BLaER1 (cell line): Measurements from ENCODE around the gene ABAT.

Source experiments
- H3K27ac ChIP-seq: shearing (Covaris generic); formaldehyde crosslinking; 2 replicates; pipeline ENCODE4 v1.8.1; 2022
- H3K27me3 ChIP-seq: shearing (Covaris generic); formaldehyde crosslinking; 2 replicates; pipeline ENCODE4 v1.8.1; 2022
- H3K36me3 ChIP-seq: shearing (Covaris generic); formaldehyde crosslinking; 2 replicates; pipeline ENCODE4 v1.8.1; 2022
- H3K4me1 ChIP-seq: shearing (Covaris generic); formaldehyde crosslinking; 2 replicates; pipeline ENCODE4 v1.8.1; 2022
- H3K4me2 ChIP-seq: shearing (Covaris generic); formaldehyde crosslinking; 2 replicates; pipeline ENCODE4 v1.8.1; 2022
- H3K4me3 ChIP-seq: shearing (Covaris generic); formaldehyde crosslinking; 2 replicates; pipeline ENCODE4 v1.8.1; 2022
- H3K9ac ChIP-seq: shearing (Covaris generic); formaldehyde crosslinking; 2 replicates; pipeline ENCODE4 v1.8.1; 2022
- H3K9me3 ChIP-seq: shearing (Covaris generic); formaldehyde crosslinking; 2 replicates; pipeline ENCODE4 v1.8.1; 2022
- H4K20me1 ChIP-seq: shearing (Covaris generic); formaldehyde crosslinking; 2 replicates; pipeline ENCODE4 v1.8.1; 2022
- Cebpa-rat ChIP-seq: shearing (Covaris generic); IDR thresholded peaks from 2 replicates; pipeline ENCODE4 v1.8.1; 2022

The ABAT gene

GRCh38 chr16:8753416-8754054 lies 79.1 kb downstream of the ABAT start:
- no peak overlapping the region for H3K27ac ChIP-seq
- H3K36me3 ChIP-seq: peaks cover 50% of the 10 kb centered on the region
- H3K4me2 ChIP-seq: no peak overlapping the region
- no peaks in the 10 kb centered on the region for H4K20me1 ChIP-seq
- no peaks in the 10 kb centered on the region for H3K4me1 ChIP-seq
- H3K27me3 ChIP-seq: no peaks in the 10 kb centered on the region
- no peaks in the 10 kb centered on the region for H3K9me3 ChIP-seq
- no peak for TF ChIP-seq Cebpa-rat
- H3K4me3 ChIP-seq: no peak overlapping the region
- no peak overlapping the region for H3K9ac ChIP-seq

GRCh38 chr16:8756755-8757154 lies 82.3 kb downstream of the ABAT start:
- Histone ChIP-seq H3K4me2 (no peak overlapping the region), H3K27ac (no peak overlapping the region), H3K4me1 (no peaks in the 10 kb centered on the region), H3K36me3 (peaks cover 44% of the 10 kb centered on the region), H3K9ac (no peak overlapping the region), H3K9me3 (no peaks in the 10 kb centered on the region), H4K20me1 (no peaks in the 10 kb centered on the region), H3K4me3 (no peak overlapping the region), H3K27me3 (no peaks in the 10 kb centered on the region)
- no peak for TF ChIP-seq Cebpa-rat

DNA sequence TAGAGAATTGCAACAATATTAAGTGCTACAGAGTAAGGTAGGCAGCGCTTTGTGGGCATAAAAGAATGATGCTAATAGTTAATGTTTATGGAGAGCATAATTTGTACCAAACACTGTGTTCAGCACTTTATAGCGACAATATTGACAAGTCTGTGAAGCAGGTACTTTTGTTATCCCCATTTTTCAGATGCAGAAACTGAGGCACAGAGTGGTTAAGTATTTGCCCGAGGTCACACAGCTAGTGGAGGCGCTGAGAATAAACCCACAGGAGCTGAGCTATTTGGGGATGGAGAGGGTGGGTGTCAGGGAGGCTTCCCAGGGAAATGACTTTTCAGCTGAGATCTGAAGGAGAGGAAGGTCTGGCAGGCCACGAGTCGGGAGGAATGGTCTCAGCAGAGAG lies 83.6 kb downstream of the ABAT start:
- no peak overlapping the region for H3K27ac ChIP-seq
- no peak overlapping the region for H3K4me3 ChIP-seq
- H3K9ac ChIP-seq: no peak overlapping the region
- H3K9me3 ChIP-seq: no peaks in the 10 kb centered on the region
- H3K4me2 ChIP-seq: no peak overlapping the region
- no peaks in the 10 kb centered on the region for H3K27me3 ChIP-seq
- H3K36me3 ChIP-seq: peaks cover 36% of the 10 kb centered on the region
- H3K4me1 ChIP-seq: no peaks in the 10 kb centered on the region
- no peaks in the 10 kb centered on the region for H4K20me1 ChIP-seq
- TF ChIP-seq Cebpa-rat: no peak

DNA sequence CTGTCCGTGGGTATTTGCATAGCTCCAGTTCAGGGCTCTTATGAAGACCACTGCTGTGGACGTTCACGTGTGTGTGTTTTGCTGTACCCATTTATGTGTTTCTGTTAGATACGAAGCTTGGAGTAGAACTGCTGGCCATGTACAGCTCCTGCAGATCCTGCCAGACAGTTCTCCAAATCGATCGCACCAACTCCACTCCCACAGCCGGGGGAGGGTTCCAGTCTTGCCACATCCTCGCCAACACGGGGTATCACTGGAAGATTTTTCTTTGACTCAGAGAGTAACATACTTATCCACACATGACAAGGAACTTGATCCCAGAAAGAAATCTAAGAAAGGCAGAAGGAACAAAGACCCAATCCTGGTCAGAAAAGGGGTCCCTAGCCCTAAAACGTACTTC lies 85.6 kb downstream of the ABAT start:
- Histone ChIP-seq H3K27ac (no peak overlapping the region), H3K9me3 (no peaks in the 10 kb centered on the region), H3K4me1 (no peaks in the 10 kb centered on the region), H3K27me3 (no peaks in the 10 kb centered on the region), H3K9ac (no peak overlapping the region), H3K4me2 (no peak overlapping the region), H4K20me1 (no peaks in the 10 kb centered on the region), H3K4me3 (no peak overlapping the region), H3K36me3 (peaks cover 39% of the 10 kb centered on the region; the same call in 1 of the 2 replicates)
- TF ChIP-seq Cebpa-rat: no peak

- Histone ChIP-seq H3K36me3 (peaks cover 39% of the 10 kb centered on the region; the same call in 1 of the 2 replicates), H3K4me3 (no peak overlapping the region), H4K20me1 (no peaks in the 10 kb centered on the region), H3K4me1 (peaks cover 5% of the 10 kb centered on the region; the same call in 1 of the 2 replicates), H3K4me2 (no peak overlapping the region), H3K9ac (no peak overlapping the region), H3K27ac (no peak overlapping the region), H3K9me3 (no peaks in the 10 kb centered on the region), H3K27me3 (no peaks in the 10 kb centered on the region)
- no peak for TF ChIP-seq Cebpa-rat
These were observed 86.7 kb downstream of the ABAT start for GRCh38 chr16:8761078-8761477.

GRCh38 chr16:8762254-8762653 lies 87.8 kb downstream of the ABAT start:
- Histone ChIP-seq H4K20me1 (no peaks in the 10 kb centered on the region), H3K4me2 (no peak overlapping the region), H3K9me3 (no peaks in the 10 kb centered on the region), H3K27me3 (no peaks in the 10 kb centered on the region), H3K9ac (no peak overlapping the region), H3K4me1 (peaks cover 7% of the 10 kb centered on the region; the same call in 1 of the 2 replicates), H3K36me3 (peaks cover 47% of the 10 kb centered on the region; the same call in 1 of the 2 replicates), H3K27ac (no peak overlapping the region), H3K4me3 (no peak overlapping the region)
- no peak for TF ChIP-seq Cebpa-rat

- H3K4me2 ChIP-seq: no peak overlapping the region
- no peaks in the 10 kb centered on the region for H3K27me3 ChIP-seq
- peaks cover 7% of the 10 kb centered on the region; the same call in 1 of the 2 replicates for H3K4me1 ChIP-seq
- no peak overlapping the region for H3K4me3 ChIP-seq
- H3K9me3 ChIP-seq: no peaks in the 10 kb centered on the region
- H4K20me1 ChIP-seq: no peaks in the 10 kb centered on the region
- H3K9ac ChIP-seq: no peak overlapping the region
- H3K36me3 ChIP-seq: peaks cover 47% of the 10 kb centered on the region; the same call in 1 of the 2 replicates
- no peak overlapping the region for H3K27ac ChIP-seq
- TF ChIP-seq Cebpa-rat: no peak
These were observed 88.7 kb downstream of the ABAT start for GRCh38 chr16:8763083-8763482.

DNA sequence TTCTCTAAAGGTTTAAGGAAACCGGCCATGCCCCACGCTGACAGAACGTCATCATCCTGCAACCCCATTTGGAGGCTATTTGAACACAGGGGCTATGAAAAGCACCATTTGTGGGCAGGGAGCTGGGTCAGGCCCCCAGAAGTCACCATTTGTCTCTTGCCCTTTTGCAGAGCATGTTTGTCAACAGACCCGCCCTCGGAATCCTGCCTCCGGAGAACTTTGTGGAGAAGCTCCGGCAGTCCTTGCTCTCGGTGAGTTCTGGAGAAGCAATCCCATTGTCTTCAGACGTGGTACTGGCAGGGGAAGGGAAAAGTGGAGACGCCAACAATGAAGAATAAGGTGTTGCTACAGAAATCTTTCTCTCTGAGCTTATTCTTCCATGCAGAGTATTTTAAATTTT lies 89.5 kb downstream of the ABAT start:
- Histone ChIP-seq H3K27ac (no peak overlapping the region), H3K9me3 (no peaks in the 10 kb centered on the region), H3K4me1 (peaks cover 7% of the 10 kb centered on the region; the same call in 1 of the 2 replicates), H4K20me1 (no peaks in the 10 kb centered on the region), H3K9ac (no peak overlapping the region), H3K4me3 (no peak overlapping the region), H3K36me3 (peaks cover 51% of the 10 kb centered on the region), H3K27me3 (no peaks in the 10 kb centered on the region), H3K4me2 (no peak overlapping the region)
- TF ChIP-seq Cebpa-rat: no peak

- Histone ChIP-seq H3K4me3 (no peak overlapping the region), H3K27ac (no peak overlapping the region), H3K4me2 (no peak overlapping the region), H4K20me1 (no peaks in the 10 kb centered on the region), H3K9ac (no peak overlapping the region), H3K27me3 (no peaks in the 10 kb centered on the region), H3K36me3 (peaks cover 56% of the 10 kb centered on the region), H3K9me3 (no peaks in the 10 kb centered on the region), H3K4me1 (peaks cover 7% of the 10 kb centered on the region; the same call in 1 of the 2 replicates)
- no peak for TF ChIP-seq Cebpa-rat
These were observed 90.3 kb downstream of the ABAT start for GRCh38 chr16:8764525-8765250.

DNA sequence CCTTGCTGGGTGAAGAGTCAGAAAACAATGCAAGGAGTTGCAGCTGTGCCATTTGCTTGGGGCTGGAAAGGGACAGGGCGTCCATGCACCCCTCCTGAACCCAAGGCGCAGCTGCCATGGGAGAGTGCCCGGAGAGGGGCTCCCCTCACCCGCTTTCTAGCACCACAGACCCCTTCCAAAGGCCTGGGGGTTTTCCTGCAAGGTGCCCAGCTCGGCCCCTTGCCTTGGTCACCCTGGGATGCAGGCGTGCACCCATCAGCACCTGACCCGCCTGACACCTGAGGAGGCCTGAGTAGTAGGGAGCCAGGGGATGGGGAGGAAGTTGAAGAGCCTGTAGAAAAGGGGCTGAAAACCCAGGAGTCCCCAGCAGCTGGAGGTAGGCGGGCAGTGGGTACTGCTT lies 92.8 kb downstream of the ABAT start:
- no peak overlapping the region for H3K27ac ChIP-seq
- no peaks in the 10 kb centered on the region for H3K27me3 ChIP-seq
- peaks cover 57% of the 10 kb centered on the region for H3K36me3 ChIP-seq
- H3K4me2 ChIP-seq: no peak overlapping the region
- H3K4me1 ChIP-seq: peaks cover 7% of the 10 kb centered on the region; the same call in 1 of the 2 replicates
- H3K9ac ChIP-seq: no peak overlapping the region
- H3K4me3 ChIP-seq: no peak overlapping the region
- no peaks in the 10 kb centered on the region for H3K9me3 ChIP-seq
- no peak for TF ChIP-seq Cebpa-rat
- H4K20me1 ChIP-seq: no peaks in the 10 kb centered on the region
